ENCODE data around the gene DNAJC5. TPM values are rescaled to one million over a fixed set of nuclear protein-coding genes. Genes with fewer than 3 reads are reported as not detected.

DNAJC5 gene
- total and polyA plus RNA-seq, 9 donors, result 11.1 to 32.8 (median 26.5) TPM

DNA sequence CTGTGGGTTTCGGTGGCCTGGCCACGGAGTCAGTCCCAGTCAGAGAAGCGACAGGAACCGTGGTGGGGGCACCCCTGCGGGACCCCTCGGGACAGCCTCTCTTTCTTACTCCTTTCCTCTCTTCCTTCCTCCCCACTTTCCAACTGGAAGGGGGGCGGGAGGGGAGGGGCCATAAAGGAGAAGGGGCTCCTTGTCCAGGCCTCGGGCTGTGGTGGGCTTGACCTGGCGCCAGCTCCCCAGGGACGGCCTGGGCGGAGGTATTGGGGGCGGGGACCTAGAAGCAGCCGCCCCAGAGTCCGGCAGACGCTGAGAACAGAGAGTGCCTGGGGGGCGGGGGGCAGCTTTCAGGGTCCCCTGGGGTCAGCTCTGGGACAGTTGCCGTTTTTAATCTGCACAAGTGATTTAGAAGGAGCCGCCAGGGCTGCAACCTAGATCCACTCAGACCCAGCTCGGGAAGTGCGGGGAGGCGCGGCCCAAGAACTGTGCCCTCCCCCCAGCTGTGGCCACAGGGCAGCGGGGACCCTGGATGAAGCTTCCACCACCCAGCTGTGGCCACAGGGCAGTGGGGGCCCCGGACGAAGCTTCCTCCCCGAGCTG lies 40.1 kb upstream of the DNAJC5 start:
- peak overlapping the region; percentile 14 for H3K4me3 ChIP-seq
- peak; percentile 52 to 79 (median 65) for DNase-seq
- H3K9me3 ChIP-seq, result no peaks in the 10 kb centered on the region
- H3K27ac ChIP-seq, result peak overlapping the region; percentile 78 to 81
- TF ChIP-seq CTCF (IDR thresholded peaks at IDR 0.05) (no peak), POLR2A (IDR thresholded peaks at IDR 0.05) (no peak), EP300 (IDR thresholded peaks at IDR 0.05) (no peak)
- H3K4me1 ChIP-seq (ENCODE audit: insufficient read depth), result peaks cover 47% of the 10 kb centered on the region
- intact Hi-C loops (cut with DNase I), result loop anchor here in 2 of 4 donors (5.0 kb wide), 2 partner anchors 73 to 78 kb away; no protein-coding TSS in a partner anchor
- no peaks in the 10 kb centered on the region for H3K36me3 ChIP-seq
- 6 to 9% (median 8%) methylated on average over 23 to 26 of the region's 26 CpGs for WGBS, 3 donors
- H3K27me3 ChIP-seq, result no peaks in the 10 kb centered on the region

DNA sequence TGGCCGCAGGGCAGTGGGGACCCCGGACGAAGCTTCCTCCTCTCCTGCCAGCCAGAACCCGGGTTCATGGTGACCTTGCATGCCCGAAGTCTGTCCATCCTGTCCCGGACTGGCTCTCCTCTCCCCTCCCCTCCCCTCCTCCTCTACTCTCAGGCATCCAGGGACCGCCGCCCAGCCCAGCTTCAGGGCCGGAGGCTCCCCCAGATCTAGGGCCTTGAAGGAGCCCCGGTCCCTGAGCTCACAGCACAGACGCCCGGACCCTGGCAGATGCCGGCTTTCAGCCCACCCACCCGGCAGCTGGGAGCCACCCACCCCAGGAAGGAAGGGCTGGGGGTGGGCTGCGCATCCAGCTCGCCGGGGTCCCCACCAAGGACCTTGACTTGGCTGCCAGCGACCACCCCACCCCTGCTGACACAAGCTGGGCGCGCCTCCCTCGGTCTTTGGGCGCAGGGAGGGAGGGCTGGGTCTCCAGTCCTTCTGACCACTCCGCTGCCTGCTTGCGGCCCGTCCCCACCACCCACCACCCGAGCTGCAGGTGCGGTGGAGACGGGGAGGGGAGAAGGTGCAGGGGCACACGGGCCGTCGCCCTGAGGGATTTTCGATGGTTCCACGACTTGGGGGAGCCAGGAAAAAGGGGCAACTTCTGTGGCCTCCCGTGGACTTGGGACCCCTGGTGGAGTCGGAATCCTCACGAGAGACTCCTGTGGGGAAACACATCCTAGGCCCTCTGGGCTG lies 39.4 kb upstream of the DNAJC5 start:
- H3K4me3 ChIP-seq, result no peak overlapping the region
- peak; percentile 57 to 71 (median 57) for DNase-seq
- no peak for TF ChIP-seq POLR2A (IDR thresholded peaks at IDR 0.05)
- no peak for TF ChIP-seq CTCF (IDR thresholded peaks at IDR 0.05)
- no peak for TF ChIP-seq EP300 (IDR thresholded peaks at IDR 0.05)
- WGBS, 3 donors, result 15 to 30% (median 28%) methylated on average over 32 to 36 of the region's 36 CpGs
- H3K27me3 ChIP-seq, result no peaks in the 10 kb centered on the region
- H3K36me3 ChIP-seq, result no peaks in the 10 kb centered on the region
- intact Hi-C loops (cut with DNase I), result loop anchor here in 3 of 4 donors (2.0 to 5.0 kb wide), 3 partner anchors 27 to 78 kb away; no protein-coding TSS in a partner anchor
- H3K9me3 ChIP-seq, result no peaks in the 10 kb centered on the region
- peak overlapping the region; percentile 78 to 81 for H3K27ac ChIP-seq
- H3K4me1 ChIP-seq (ENCODE audit: insufficient read depth), result peaks cover 47% of the 10 kb centered on the region

- peak in 4 of 5 donors; percentile 45 to 58 (median 54) for DNase-seq
- Histone ChIP-seq H3K36me3 (no peaks in the 10 kb centered on the region), H3K27ac (peak overlapping the region; percentile 78 to 81), H3K9me3 (no peaks in the 10 kb centered on the region), H3K4me1 (ENCODE audit: insufficient read depth) (peaks cover 47% of the 10 kb centered on the region), H3K4me3 (no peak overlapping the region), H3K27me3 (no peaks in the 10 kb centered on the region)
- intact Hi-C loops (cut with DNase I), result loop anchor here in 3 of 4 donors (2.0 to 5.0 kb wide), 3 partner anchors 27 to 79 kb away; no protein-coding TSS in a partner anchor
- WGBS, 3 donors, result 50 to 74% (median 61%) methylated on average over 22 of the region's 22 CpGs
- TF ChIP-seq CTCF (IDR thresholded peaks at IDR 0.05), result no peak
- TF ChIP-seq POLR2A (IDR thresholded peaks at IDR 0.05), result no peak
- no peak for TF ChIP-seq EP300 (IDR thresholded peaks at IDR 0.05)
These were observed 38.8 kb upstream of the DNAJC5 start for GRCh38 chr20:63856098-63856511.

GRCh38 chr20:63857764-63858392 lies 37.0 kb upstream of the DNAJC5 start:
- peaks cover 47% of the 10 kb centered on the region for H3K4me1 ChIP-seq (ENCODE audit: insufficient read depth)
- TF ChIP-seq CTCF (IDR thresholded peaks at IDR 0.05), result no peak
- no peak for TF ChIP-seq POLR2A (IDR thresholded peaks at IDR 0.05)
- TF ChIP-seq EP300 (IDR thresholded peaks at IDR 0.05), result no peak
- H3K9me3 ChIP-seq, result no peaks in the 10 kb centered on the region
- DNase-seq, result peak; percentile 72 to 85 (median 83)
- H3K27ac ChIP-seq, result peak overlapping the region in 1 of 2 donors; percentile 71
- H3K36me3 ChIP-seq, result no peaks in the 10 kb centered on the region
- no peak overlapping the region for H3K4me3 ChIP-seq
- WGBS, 3 donors, result 2 to 5% (median 3%) methylated on average over 14 of the region's 14 CpGs
- intact Hi-C loops (cut with DNase I), result loop anchor here in 3 of 4 donors (2.0 to 5.0 kb wide), 3 partner anchors 29 to 81 kb away; no protein-coding TSS in a partner anchor
- no peaks in the 10 kb centered on the region for H3K27me3 ChIP-seq

Measured in ovary (tissue), 9 donors.